B cell (primary cell): ENCODE data around the gene GATA5.

Experiments
- CTCF ChIP-seq: fragments of 200-600 bp; IDR thresholded peaks from one replicate; pipeline ENCODE4 v1.8.0; 2022; ENCODE audit warnings: antibody characterized with exemption, mild to moderate bottlenecking
- EZH2 ChIP-seq: IDR thresholded peaks from 2 replicates; pipeline ENCODE4 v1.6.1; 2012; ENCODE audit warnings: borderline replicate concordance, low read depth, mild to moderate bottlenecking, moderate library complexity, low read length; ENCODE audit not compliant: insufficient read depth, poor library complexity, severe bottlenecking

GRCh38 chr20:62496568-62497218 lies 20.9 kb upstream of the GATA5 start:
- no peak for TF ChIP-seq EZH2
- peak; percentile 74 for TF ChIP-seq CTCF
